SK-N-SH treated with all-trans-retinoic acid at 6 μM for 48 hours (cell line): ENCODE results near the gene NPFF.

Source experiments
- ATAC-seq: fragments of 200-7000 bp; cut with Tn5 transposase; 3 replicates; pipeline ENCODE4 v1.9.1; 2020; ENCODE audit warnings: mild to moderate bottlenecking, moderate library complexity
- ARNTL ChIP-seq: fragments of 450-650 bp; formaldehyde crosslinking; IDR thresholded peaks from 2 replicates; pipeline ENCODE4 v1.5.0; 2020; ENCODE audit warnings: low read depth, mild to moderate bottlenecking, moderate library complexity, borderline replicate concordance
- BACH2 ChIP-seq: fragments of 250-450 bp; sonication (Bioruptor Pico); IDR thresholded peaks from 2 replicates; pipeline ENCODE4 v1.9.0; 2021; ENCODE audit warnings: mild to moderate bottlenecking, borderline replicate concordance
- CREB5 ChIP-seq: fragments of 250-450 bp; sonication (Bioruptor Pico); IDR thresholded peaks from 2 replicates; pipeline ENCODE4 v1.5.1; 2020; ENCODE audit warnings: low read depth, mild to moderate bottlenecking, moderate library complexity
- CSDC2 ChIP-seq: fragments of 250-450 bp; sonication (Bioruptor Pico); IDR thresholded peaks from 2 replicates; pipeline ENCODE4 v1.5.0; 2020; ENCODE audit warnings: mild to moderate bottlenecking, moderate library complexity
- CSRNP3 ChIP-seq: fragments of 250-450 bp; sonication (Bioruptor Pico); IDR thresholded peaks from 2 replicates; pipeline ENCODE4 v1.5.1; 2021; ENCODE audit warnings: mild to moderate bottlenecking, moderate library complexity
- ESRRG ChIP-seq: fragments of 250-450 bp; sonication (Bioruptor Pico); IDR thresholded peaks from 2 replicates; pipeline ENCODE4 v1.6.1; 2021; ENCODE audit warnings: mild to moderate bottlenecking
- GLIS3 ChIP-seq: fragments of 250-450 bp; sonication (Bioruptor Pico); IDR thresholded peaks from 2 replicates; pipeline ENCODE4 v1.5.0; 2020; ENCODE audit warnings: mild to moderate bottlenecking, moderate library complexity
- ISL1 ChIP-seq: fragments of 250-450 bp; sonication (Bioruptor Pico); IDR thresholded peaks from 2 replicates; pipeline ENCODE4 v2.1.2; 2022; ENCODE audit warnings: mild to moderate bottlenecking, moderate library complexity
- OSR1 ChIP-seq: fragments of 250-450 bp; sonication (Bioruptor Pico); IDR thresholded peaks from 2 replicates; pipeline ENCODE4 v1.8.0; 2022; ENCODE audit warnings: moderate library complexity, mild to moderate bottlenecking, inconsistent platforms
- PATZ1 ChIP-seq: fragments of 250-450 bp; sonication (Bioruptor Pico); IDR thresholded peaks from 2 replicates; pipeline ENCODE4 v1.8.0; 2020; ENCODE audit warnings: mild to moderate bottlenecking, moderate library complexity, borderline replicate concordance
- POU6F1 ChIP-seq: fragments of 250-450 bp; sonication (Bioruptor Pico); IDR thresholded peaks from 2 replicates; pipeline ENCODE4 v1.8.0; 2021; ENCODE audit warnings: low read depth, mild to moderate bottlenecking, moderate library complexity, borderline replicate concordance
- PPARA ChIP-seq: fragments of 250-450 bp; sonication (Bioruptor Pico); IDR thresholded peaks from 2 replicates; pipeline ENCODE4 v1.5.0; 2020; ENCODE audit warnings: mild to moderate bottlenecking, borderline replicate concordance
- SNAI2 ChIP-seq: fragments of 250-450 bp; sonication (Bioruptor Pico); IDR thresholded peaks from 2 replicates; pipeline ENCODE4 v1.5.0; 2020; ENCODE audit warnings: mild to moderate bottlenecking, moderate library complexity
- TCF4 ChIP-seq: fragments of 250-450 bp; sonication (Bioruptor Pico); IDR thresholded peaks from 2 replicates; pipeline ENCODE4 v1.8.0; 2021; ENCODE audit warnings: mild to moderate bottlenecking, moderate library complexity, borderline replicate concordance
- TOX ChIP-seq: fragments of 250-450 bp; sonication (Bioruptor Pico); IDR thresholded peaks from 2 replicates; pipeline ENCODE4 v1.8.0; 2021; ENCODE audit warnings: mild to moderate bottlenecking, moderate library complexity, borderline replicate concordance
- ZC3H10 ChIP-seq: fragments of 250-450 bp; sonication (Bioruptor Pico); IDR thresholded peaks from 2 replicates; pipeline ENCODE4 v1.5.1; 2021; ENCODE audit warnings: mild to moderate bottlenecking, moderate library complexity
- ZFP3 ChIP-seq: fragments of 250-450 bp; sonication (Bioruptor Pico); IDR thresholded peaks from 2 replicates; pipeline ENCODE4 v1.5.0; 2020; ENCODE audit warnings: mild to moderate bottlenecking, moderate library complexity
- ZNF565 ChIP-seq: fragments of 450-650 bp; formaldehyde crosslinking; conservative IDR thresholded peaks from 2 replicates; pipeline ENCODE4 v1.5.0; 2020; ENCODE audit warnings: low read depth, mild to moderate bottlenecking, moderate library complexity
- ZNF70 ChIP-seq: fragments of 450-650 bp; formaldehyde crosslinking; IDR thresholded peaks from 2 replicates; pipeline ENCODE4 v1.5.0; 2020; ENCODE audit warnings: mild to moderate bottlenecking, moderate library complexity
- ZNF8 ChIP-seq: fragments of 450-650 bp; formaldehyde crosslinking; IDR thresholded peaks from 2 replicates; pipeline ENCODE4 v1.5.0; 2020; ENCODE audit warnings: mild to moderate bottlenecking, moderate library complexity
- TF ChIP-seq, protein P1 (sequence below): fragments of 250-450 bp; sonication (Bioruptor Pico); IDR thresholded peaks from 2 replicates; pipeline ENCODE4 v1.5.0; 2020; ENCODE audit warnings: mild to moderate bottlenecking, moderate library complexity

NPFF gene

GRCh38 chr12:53493610-53494391, 13.5 kb downstream of the NPFF start:
- no peak; the same call in 2 of the 3 replicates for ATAC-seq
- TF ChIP-seq GLIS3 (CRISPR knock-in tag): no peak
- no peak for TF ChIP-seq CREB5
- TF ChIP-seq ISL1 (CRISPR knock-in tag): no peak
- no peak for TF ChIP-seq ESRRG (CRISPR knock-in tag)
- TF ChIP-seq PPARA (CRISPR knock-in tag): no peak
- TF ChIP-seq, protein P1, sequence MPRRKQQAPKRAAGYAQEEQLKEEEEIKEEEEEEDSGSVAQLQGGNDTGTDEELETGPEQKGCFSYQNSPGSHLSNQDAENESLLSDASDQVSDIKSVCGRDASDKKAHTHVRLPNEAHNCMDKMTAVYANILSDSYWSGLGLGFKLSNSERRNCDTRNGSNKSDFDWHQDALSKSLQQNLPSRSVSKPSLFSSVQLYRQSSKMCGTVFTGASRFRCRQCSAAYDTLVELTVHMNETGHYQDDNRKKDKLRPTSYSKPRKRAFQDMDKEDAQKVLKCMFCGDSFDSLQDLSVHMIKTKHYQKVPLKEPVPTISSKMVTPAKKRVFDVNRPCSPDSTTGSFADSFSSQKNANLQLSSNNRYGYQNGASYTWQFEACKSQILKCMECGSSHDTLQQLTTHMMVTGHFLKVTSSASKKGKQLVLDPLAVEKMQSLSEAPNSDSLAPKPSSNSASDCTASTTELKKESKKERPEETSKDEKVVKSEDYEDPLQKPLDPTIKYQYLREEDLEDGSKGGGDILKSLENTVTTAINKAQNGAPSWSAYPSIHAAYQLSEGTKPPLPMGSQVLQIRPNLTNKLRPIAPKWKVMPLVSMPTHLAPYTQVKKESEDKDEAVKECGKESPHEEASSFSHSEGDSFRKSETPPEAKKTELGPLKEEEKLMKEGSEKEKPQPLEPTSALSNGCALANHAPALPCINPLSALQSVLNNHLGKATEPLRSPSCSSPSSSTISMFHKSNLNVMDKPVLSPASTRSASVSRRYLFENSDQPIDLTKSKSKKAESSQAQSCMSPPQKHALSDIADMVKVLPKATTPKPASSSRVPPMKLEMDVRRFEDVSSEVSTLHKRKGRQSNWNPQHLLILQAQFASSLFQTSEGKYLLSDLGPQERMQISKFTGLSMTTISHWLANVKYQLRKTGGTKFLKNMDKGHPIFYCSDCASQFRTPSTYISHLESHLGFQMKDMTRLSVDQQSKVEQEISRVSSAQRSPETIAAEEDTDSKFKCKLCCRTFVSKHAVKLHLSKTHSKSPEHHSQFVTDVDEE (CRISPR knock-in tag): no peak
- no peak for TF ChIP-seq ZNF8 (CRISPR knock-in tag)
- TF ChIP-seq CSRNP3 (CRISPR knock-in tag): no peak
- no peak for TF ChIP-seq TCF4 (CRISPR knock-in tag)
- TF ChIP-seq SNAI2 (CRISPR knock-in tag): no peak
- TF ChIP-seq ZC3H10 (CRISPR knock-in tag): no peak
- no peak for TF ChIP-seq PATZ1
- TF ChIP-seq TOX: no peak
- TF ChIP-seq ZNF70 (CRISPR knock-in tag): no peak
- no peak for TF ChIP-seq OSR1
- TF ChIP-seq CSDC2: no peak
- no peak for TF ChIP-seq ZNF565 (CRISPR knock-in tag)
- TF ChIP-seq ARNTL: no peak
- TF ChIP-seq POU6F1 (CRISPR knock-in tag): no peak
- TF ChIP-seq ZFP3: no peak

GRCh38 chr12:53492830-53493609, 14.3 kb downstream of the NPFF start:
- TF ChIP-seq CSDC2 (no peak), SNAI2 (CRISPR knock-in tag) (no peak), PPARA (CRISPR knock-in tag) (no peak), BACH2 (CRISPR knock-in tag) (no peak), TOX (no peak), CREB5 (no peak), ZNF70 (CRISPR knock-in tag) (no peak), PATZ1 (no peak)
- TF ChIP-seq, protein P1 (CRISPR knock-in tag): no peak
- peak; percentile 90 for ATAC-seq
